ENCODE data around the gene IRS1. TPM values are rescaled to one million over a fixed set of nuclear protein-coding genes. Genes with fewer than 3 reads are reported as not detected.

IRS1 gene
- total and polyA plus RNA-seq, 2 experiments from 2014 or later: 10.9 to 25.6 TPM

GRCh38 chr2:226796012-226796839, 3.4 kb downstream of the IRS1 start:
- H2AFZ ChIP-seq: no peak overlapping the region

GRCh38 chr2:226795281-226796011, 4.2 kb downstream of the IRS1 start:
- Histone ChIP-seq H3K9me3 (ENCODE audit: low read depth) (no peaks in the 10 kb centered on the region), H3K4me3 (peak overlapping the region; percentile 15), H3K4me2 (peak overlapping the region; percentile 83), H3K9me2 (replicated peaks; ENCODE audit: insufficient read depth) (no peaks in the 10 kb centered on the region), H3K4me1 (ENCODE audit: insufficient read depth) (peaks cover 40% of the 10 kb centered on the region), H3K27ac (peak overlapping the region; percentile 87), H3K79me2 (peaks cover 85% of the 10 kb centered on the region), H3K36me3 (replicated peaks; ENCODE audit: insufficient read depth, low read depth) (no peaks in the 10 kb centered on the region), H3K27me3 (no peaks in the 10 kb centered on the region), H4K20me1 (ENCODE audit: insufficient read depth, poor library complexity, severe bottlenecking) (peaks cover 18% of the 10 kb centered on the region), H2AFZ (no peak overlapping the region)
- no peak for DNase-seq (ENCODE audit: low spot score)
- TF ChIP-seq CTCF (IDR thresholded peaks at IDR 0.05; ENCODE audit: poor library complexity) (no peak), EZH2phosphoT487 (IDR thresholded peaks at IDR 0.05; ENCODE audit: low read depth, severe bottlenecking, unreplicated experiment) (no peak), EZH2 (IDR thresholded peaks at IDR 0.05; ENCODE audit: borderline replicate concordance) (no peak)
- WGBS (ENCODE audit: low lambda C conversion rate, missing lambda C conversion rate): 72% methylated on average over 22 of the region's 26 CpGs

More at GRCh38 chr2:226796012-226796839, 3.4 kb downstream of the IRS1 start:
- no peak for TF ChIP-seq EZH2phosphoT487 (IDR thresholded peaks at IDR 0.05; ENCODE audit: low read depth, severe bottlenecking, unreplicated experiment)
- Histone ChIP-seq H3K4me2 (peak overlapping the region; percentile 83), H3K9me3 (ENCODE audit: low read depth) (no peaks in the 10 kb centered on the region), H3K79me2 (peaks cover 78% of the 10 kb centered on the region), H3K27me3 (no peaks in the 10 kb centered on the region), H4K20me1 (ENCODE audit: insufficient read depth, poor library complexity, severe bottlenecking) (peaks cover 18% of the 10 kb centered on the region), H3K4me3 (no peak overlapping the region), H3K4me1 (ENCODE audit: insufficient read depth) (peaks cover 37% of the 10 kb centered on the region), H3K27ac (peak overlapping the region; percentile 87), H3K9me2 (replicated peaks; ENCODE audit: insufficient read depth) (no peaks in the 10 kb centered on the region), H3K36me3 (replicated peaks; ENCODE audit: insufficient read depth, low read depth) (no peaks in the 10 kb centered on the region)
- 86% methylated on average over 25 of the region's 25 CpGs for WGBS (ENCODE audit: low lambda C conversion rate, missing lambda C conversion rate)
- DNase-seq (ENCODE audit: low spot score): no peak

GRCh38 chr2:226794751-226795171, 4.9 kb downstream of the IRS1 start:
- peak; percentile 42 for DNase-seq (ENCODE audit: low spot score)
- no peaks in the 10 kb centered on the region for H3K36me3 ChIP-seq (replicated peaks; ENCODE audit: insufficient read depth, low read depth)
- H3K27ac ChIP-seq: peak overlapping the region; percentile 87
- H4K20me1 ChIP-seq (ENCODE audit: insufficient read depth, poor library complexity, severe bottlenecking): peaks cover 18% of the 10 kb centered on the region
- no peaks in the 10 kb centered on the region for H3K9me2 ChIP-seq (replicated peaks; ENCODE audit: insufficient read depth)
- no peaks in the 10 kb centered on the region for H3K9me3 ChIP-seq (ENCODE audit: low read depth)
- no peak for TF ChIP-seq CTCF (IDR thresholded peaks at IDR 0.05; ENCODE audit: poor library complexity)
- TF ChIP-seq EZH2 (IDR thresholded peaks at IDR 0.05; ENCODE audit: borderline replicate concordance): no peak
- no peak for TF ChIP-seq EZH2phosphoT487 (IDR thresholded peaks at IDR 0.05; ENCODE audit: low read depth, severe bottlenecking, unreplicated experiment)
- H3K79me2 ChIP-seq: peaks cover 92% of the 10 kb centered on the region
- peak overlapping the region; percentile 51 for H3K4me3 ChIP-seq
- H2AFZ ChIP-seq: no peak overlapping the region
- WGBS (ENCODE audit: low lambda C conversion rate, missing lambda C conversion rate): 40% methylated on average over 8 of the region's 9 CpGs
- no peaks in the 10 kb centered on the region for H3K27me3 ChIP-seq
- peaks cover 40% of the 10 kb centered on the region for H3K4me1 ChIP-seq (ENCODE audit: insufficient read depth)
- H3K4me2 ChIP-seq: peak overlapping the region; percentile 83

Measured in hepatocyte (in vitro differentiated cells).